Sciatic nerve (tissue), 2 donors: ENCODE data around the gene CRISPLD2. TPM values are rescaled to one million over a fixed set of nuclear protein-coding genes. Genes with fewer than 3 reads are reported as not detected.

Experiments
- ATAC-seq: fragments of 200-7000 bp; cut with Tn5 transposase; one replicate; pipeline ENCODE4 v1.9.1; 2020; ENCODE audit warnings: mild to moderate bottlenecking, moderate library complexity
- DNase-seq: peaks from one replicate; pipeline ENCODE4 v3.0.0-alpha.2; 2020; ENCODE audit warnings: low spot score
- intact Hi-C: fragments of 100-400 bp; cut with DNase I; formaldehyde crosslinking; loops from one replicate; pipeline ENCODE4 v1.14.2; 2022
- total RNA-seq: library from RNA; stranded (reverse); fragmentation: NEBNext Ultra II Directional; extraction: Animal tissue kit (Norgen Biotek cat#: 25700); gene quantifications from one replicate; pipeline ENCODE4 v1.2.1, GENCODE V29; 2021
- donor health status: DM: no; HTN: no; CAD: no.
- donor health status: DM: no; HTN: no; CAD: no.

The CRISPLD2 gene
- total RNA-seq, 1 donor from 2014 or later = 118 TPM

GRCh38 chr16:84794626-84795025 is 25.2 kb upstream of the CRISPLD2 start:
- no peak for ATAC-seq
- no peak for DNase-seq
- intact Hi-C loops = no loop called here

- peak; percentile 98 for ATAC-seq
- peak; percentile 85 for DNase-seq
- intact Hi-C loops = no loop called here
Observed at GRCh38 chr16:84795329-84796053, 24.3 kb upstream of the CRISPLD2 start.

GRCh38 chr16:84800158-84800978 is 19.4 kb upstream of the CRISPLD2 start:
- intact Hi-C loops = no loop called here
- DNase-seq (no peak), ATAC-seq (no peak)

GRCh38 chr16:84803146-84803545 is 16.6 kb upstream of the CRISPLD2 start:
- ATAC-seq = no peak
- DNase-seq = no peak
- intact Hi-C loops = no loop called here

- ATAC-seq (no peak), DNase-seq (no peak)
- intact Hi-C loops = no loop called here
Observed at GRCh38 chr16:84804326-84804725, 15.5 kb upstream of the CRISPLD2 start.

DNA sequence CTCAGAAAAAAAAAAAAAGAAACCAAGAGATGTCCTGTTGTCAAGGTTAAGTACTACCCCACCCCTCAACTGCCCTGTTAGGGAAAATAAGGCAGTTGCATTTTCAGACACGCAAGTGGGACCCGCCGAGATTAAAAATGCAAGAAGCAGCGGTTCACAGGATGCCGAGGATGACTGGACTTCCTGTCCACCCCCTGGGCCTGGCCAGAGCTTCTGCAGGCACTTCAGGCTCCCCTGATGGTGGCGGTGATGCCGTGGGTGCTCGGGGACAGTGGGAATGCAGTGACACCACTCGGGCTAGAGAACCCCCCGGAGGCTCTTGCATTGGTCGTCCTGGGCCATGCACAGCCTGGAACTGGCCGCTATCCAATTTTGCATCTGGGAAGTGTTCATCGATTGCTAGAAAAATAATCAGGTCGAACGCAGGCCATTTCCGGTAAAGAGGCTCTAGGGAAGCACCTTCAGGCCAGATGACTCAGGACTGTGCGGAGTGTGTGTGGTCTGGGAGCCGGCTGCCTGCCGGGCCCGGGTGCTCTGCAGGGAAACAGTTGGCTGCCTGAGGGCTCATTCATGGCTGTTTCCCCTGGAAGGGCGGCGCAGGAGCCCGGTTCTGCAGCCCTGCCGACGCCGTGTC is 13.4 kb upstream of the CRISPLD2 start:
- DNase-seq = peak; percentile 78
- peak; percentile 80 for ATAC-seq
- intact Hi-C loops = no loop called here

GRCh38 chr16:84806890-84807258 is 12.9 kb upstream of the CRISPLD2 start:
- ATAC-seq = no peak
- intact Hi-C loops = no loop called here
- peak; percentile 60 for DNase-seq

DNA sequence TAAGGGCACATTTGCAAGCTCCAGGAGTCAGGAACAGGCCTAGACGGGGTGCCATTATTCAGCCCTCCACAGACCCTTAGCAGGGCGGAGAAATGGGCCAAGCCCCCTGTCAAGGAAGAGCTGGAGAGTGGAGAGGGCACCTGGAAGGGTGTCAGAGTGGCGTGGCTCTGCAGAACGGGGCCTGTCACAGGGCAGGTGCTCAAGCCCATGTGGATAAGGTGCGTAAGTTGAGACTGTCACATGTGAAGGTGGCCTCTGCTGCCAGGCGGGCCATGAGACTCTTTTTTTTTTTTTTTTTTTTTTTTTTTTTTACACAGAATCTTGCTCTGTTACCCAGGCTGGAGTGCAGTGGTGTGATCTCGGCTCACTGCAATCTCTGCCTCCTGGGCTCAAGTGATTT is 12.0 kb upstream of the CRISPLD2 start:
- no peak for ATAC-seq
- intact Hi-C loops = no loop called here
- no peak for DNase-seq

GRCh38 chr16:84808826-84809225 is 11.0 kb upstream of the CRISPLD2 start:
- ATAC-seq = no peak
- intact Hi-C loops = no loop called here

GRCh38 chr16:84810518-84811273 is 9.1 kb upstream of the CRISPLD2 start:
- intact Hi-C loops = no loop called here
- ATAC-seq (peak; percentile 87), DNase-seq (peak; percentile 80)

More at GRCh38 chr16:84808826-84809225, 11.0 kb upstream of the CRISPLD2 start:
- DNase-seq = peak; percentile 58

DNA sequence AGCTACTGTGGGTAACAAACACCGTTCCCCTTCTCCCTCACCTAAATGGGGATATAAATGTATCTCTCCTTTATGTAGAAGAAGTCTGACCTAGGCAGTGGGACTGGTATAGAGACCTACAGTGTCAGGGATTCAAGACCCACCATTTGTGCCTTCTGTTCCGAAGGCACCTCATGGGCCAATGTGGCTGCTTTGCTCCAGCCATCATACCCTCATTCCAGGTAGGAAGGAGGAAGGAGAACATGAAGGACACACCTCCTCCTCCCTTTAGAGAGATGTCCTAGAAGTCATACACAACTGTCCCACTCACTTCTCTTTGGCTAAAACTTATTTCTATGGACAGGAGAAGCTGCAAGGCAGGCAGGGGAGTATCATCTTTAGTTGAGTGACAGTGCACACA is 8.3 kb upstream of the CRISPLD2 start:
- ATAC-seq (no peak), DNase-seq (no peak)
- intact Hi-C loops = no loop called here

DNA sequence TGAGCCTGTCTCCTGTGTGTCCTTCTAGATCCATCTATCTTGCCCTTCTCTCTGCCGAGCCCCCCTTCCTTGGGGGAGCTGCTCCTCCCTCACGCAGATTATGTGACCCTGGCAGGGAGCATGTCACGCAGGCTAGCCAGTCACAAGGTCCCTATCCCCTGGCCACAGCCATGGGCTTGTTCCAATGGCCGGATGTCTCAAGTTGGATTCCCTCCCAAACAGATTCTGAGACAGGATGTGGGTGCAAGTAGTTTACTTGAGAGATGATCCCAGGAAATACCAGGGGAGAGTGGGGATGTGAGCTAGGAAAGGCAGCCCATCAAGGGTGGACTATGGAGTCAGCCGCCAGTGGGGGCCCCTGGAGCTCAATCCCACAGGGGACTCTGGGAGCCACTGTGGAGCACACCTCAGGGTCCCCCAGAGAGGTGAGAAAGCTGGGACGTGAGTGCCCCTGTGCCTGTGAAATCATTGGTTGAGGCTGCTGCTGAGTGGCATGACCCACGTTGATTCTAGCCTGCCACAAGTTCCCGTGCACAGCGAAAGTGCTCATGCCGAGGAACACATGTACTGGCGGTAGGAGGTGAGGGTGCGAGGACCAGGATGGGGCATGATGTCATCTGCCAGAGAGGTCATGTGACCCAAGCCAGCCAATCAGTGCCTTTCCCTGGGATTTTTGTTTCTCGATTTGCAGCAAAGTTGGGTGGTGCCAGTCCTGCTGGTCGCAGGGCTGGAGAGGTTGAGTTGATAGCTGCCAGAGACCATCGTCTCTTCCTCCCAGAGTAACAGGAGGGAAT is 6.4 kb upstream of the CRISPLD2 start:
- intact Hi-C loops = no loop called here
- DNase-seq (no peak), ATAC-seq (no peak)

DNA sequence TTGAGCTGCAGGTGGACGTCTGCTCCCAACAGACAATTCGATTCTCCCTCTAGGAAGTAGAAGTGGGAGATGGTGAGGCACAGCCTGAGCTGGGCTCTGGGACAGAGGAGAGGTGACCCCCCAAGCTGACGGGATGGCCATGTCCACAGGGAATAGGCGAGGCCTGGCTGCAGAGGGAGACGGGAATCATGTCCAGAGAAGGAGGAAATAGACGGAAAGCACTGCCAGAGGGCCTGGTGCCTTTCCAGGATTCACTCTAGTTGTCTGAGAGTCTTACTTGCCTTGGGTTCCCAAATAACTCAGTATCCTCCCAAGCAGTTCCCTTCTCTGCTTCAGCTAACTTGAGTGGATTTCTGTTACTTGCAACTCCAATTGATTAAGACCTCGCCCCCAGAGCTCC is 4.3 kb upstream of the CRISPLD2 start:
- DNase-seq (no peak), ATAC-seq (no peak)
- intact Hi-C loops = no loop called here

DNA sequence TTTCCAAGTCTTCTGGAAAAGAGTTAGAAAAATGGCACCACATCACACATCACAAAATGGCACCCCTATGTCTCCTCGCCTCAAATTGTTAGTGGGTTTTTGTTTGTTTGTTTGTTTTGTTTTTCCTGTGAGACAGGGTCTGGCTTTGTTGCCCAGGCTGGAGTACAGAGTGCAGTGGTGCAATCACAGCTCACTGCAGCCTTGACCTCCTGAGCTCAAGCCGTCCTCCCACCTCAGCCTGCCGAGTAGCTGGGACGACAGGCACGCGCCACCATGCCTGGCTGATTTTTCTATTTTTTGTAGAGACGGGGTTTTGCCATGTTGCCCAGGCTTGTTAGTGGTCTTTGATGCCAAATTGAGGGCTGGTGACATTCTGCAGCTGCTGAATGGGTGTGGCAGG is 3.8 kb upstream of the CRISPLD2 start:
- DNase-seq (no peak), ATAC-seq (no peak)
- intact Hi-C loops = no loop called here

DNA sequence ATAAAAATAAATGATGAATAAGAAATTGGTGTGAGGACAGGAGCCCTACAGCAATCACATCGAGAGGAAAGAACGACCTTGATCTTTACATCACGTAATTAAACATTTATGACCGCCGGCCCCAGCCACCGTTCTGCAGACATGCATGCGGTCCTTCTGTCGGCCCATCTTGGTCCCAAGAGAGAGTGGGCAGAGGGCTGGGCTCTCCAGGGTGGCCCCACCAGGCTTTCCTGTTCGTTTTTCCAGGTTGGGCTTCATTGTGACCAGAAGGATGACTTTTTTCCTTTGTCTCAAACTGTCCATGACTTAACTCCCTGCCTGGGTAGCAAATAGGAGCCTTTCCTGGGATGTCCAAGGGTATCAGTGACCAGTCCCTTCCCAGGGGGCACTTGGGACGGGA is 3.3 kb upstream of the CRISPLD2 start:
- intact Hi-C loops = no loop called here
- no peak for DNase-seq
- ATAC-seq = no peak

DNA sequence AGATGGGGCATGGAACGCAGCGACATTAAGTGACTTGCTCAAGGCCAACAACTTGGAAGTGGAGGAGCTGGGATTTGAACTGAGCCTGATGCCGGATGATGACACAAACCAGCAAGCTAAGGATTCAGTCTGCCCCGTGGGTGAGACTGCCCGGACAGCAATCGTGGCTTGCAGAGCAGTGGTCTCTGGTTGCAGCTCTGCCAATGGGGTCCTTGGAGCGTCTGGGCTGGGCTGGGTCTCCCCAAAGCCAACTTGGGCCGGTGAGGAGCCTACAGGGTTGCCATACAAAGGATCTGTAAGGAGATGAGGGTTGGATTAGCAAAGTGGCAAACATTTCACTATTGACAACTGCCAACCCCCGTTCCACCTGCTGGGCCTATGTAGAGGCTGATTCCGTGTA is 2.6 kb upstream of the CRISPLD2 start:
- ATAC-seq (no peak), DNase-seq (no peak)
- intact Hi-C loops = no loop called here

GRCh38 chr16:84817613-84818012 is 2.2 kb upstream of the CRISPLD2 start:
- ATAC-seq = no peak
- no peak for DNase-seq
- intact Hi-C loops = no loop called here

DNA sequence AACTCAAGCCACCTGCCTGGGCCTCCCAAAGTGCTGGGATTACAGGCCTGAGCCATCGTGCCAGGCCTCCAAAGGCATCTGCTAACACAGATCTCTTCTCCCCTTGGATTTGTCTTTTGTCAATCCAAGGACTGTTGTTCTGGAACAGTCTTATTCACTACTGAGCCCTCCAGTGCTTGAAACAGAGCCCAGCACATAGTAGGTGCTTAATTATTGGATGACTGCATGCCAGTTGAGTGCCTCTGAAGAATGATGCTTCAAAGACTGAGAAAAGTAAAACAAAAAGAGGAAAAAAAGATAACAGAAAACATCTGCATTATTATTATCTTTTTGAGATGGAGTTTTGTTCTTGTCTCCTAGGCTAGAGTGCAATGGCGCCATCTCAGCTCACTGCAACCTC is 1.7 kb upstream of the CRISPLD2 start:
- intact Hi-C loops = no loop called here
- ATAC-seq = no peak
- no peak for DNase-seq
